HEK293 (cell line): ENCODE measurements around the gene CDCA3.

ENCODE experiments used
- CTCF ChIA-PET: fragments of 350-600 bp; formaldehyde crosslinking; extraction: SDS; loops from one replicate; lab custom pipeline; 2021; ENCODE audit warnings: antibody characterized with exemption; lab: Yijun Ruan, JAX
- POLR2A ChIA-PET: fragments of 300-600 bp; formaldehyde crosslinking; extraction: SDS; loops from one replicate; lab custom pipeline; 2020; ENCODE audit warnings: antibody characterized with exemption, inconsistent platforms; lab: Yijun Ruan, JAX
- H3K27ac ChIP-seq: fragments of 200-500 bp; sonication (Bioruptor generic); 2 replicates; pipeline ENCODE4 v1.5.1; 2014; ENCODE audit warnings: low read depth, low read length, control low read depth, inconsistent platforms; ENCODE audit errors: extremely low read depth
- H3K36me3 ChIP-seq, 2 experiments: fragments of 200-500 bp in 1 of 2; sonication (Bioruptor generic) in 1 of 2; 1 replicate in 1 of 2; 2 replicates in 1 of 2; pipeline ENCODE4 v1.5.1; 2014 to 2017; ENCODE audit warnings: inconsistent platforms in 2 of 2, low read length in 2 of 2; ENCODE audit not compliant: control insufficient read depth in 2 of 2, insufficient read depth in 1 of 2
- H3K4me1 ChIP-seq: fragments of 200-500 bp; sonication (Bioruptor generic); 2 replicates; pipeline ENCODE4 v1.5.1; 2014; ENCODE audit warnings: mild to moderate bottlenecking, low read length, inconsistent platforms; ENCODE audit not compliant: control insufficient read depth, insufficient read depth
- H3K4me3 ChIP-seq: 2 replicates; pipeline ENCODE4 v1.5.1; 2011; ENCODE audit warnings: low read depth, mild to moderate bottlenecking, control low read depth, low read length, moderate library complexity
- H3K9me3 ChIP-seq: fragments of 200-500 bp; sonication (Bioruptor generic); 2 replicates; pipeline ENCODE4 v1.5.1; 2014; ENCODE audit warnings: low read depth, low read length, inconsistent platforms; ENCODE audit not compliant: control insufficient read depth, insufficient read depth
- GLIS1 ChIP-seq: fragments of 450-650 bp; formaldehyde crosslinking; IDR thresholded peaks from 2 replicates; pipeline ENCODE4 v1.5.1; 2016; ENCODE audit warnings: missing biosample characterization, missing genetic modification characterization
- GLIS2 ChIP-seq: fragments of 450-650 bp; formaldehyde crosslinking; IDR thresholded peaks from 2 replicates; pipeline ENCODE4 v1.5.1; 2016; ENCODE audit warnings: missing biosample characterization, missing genetic modification characterization
- MZF1 ChIP-seq: fragments of 450-650 bp; formaldehyde crosslinking; IDR thresholded peaks from 2 replicates; pipeline ENCODE4 v1.5.1; 2017; ENCODE audit warnings: missing biosample characterization, missing genetic modification characterization, borderline replicate concordance
- OSR2 ChIP-seq: fragments of 450-650 bp; formaldehyde crosslinking; IDR thresholded peaks from 2 replicates; pipeline ENCODE4 v1.5.1; 2016; ENCODE audit warnings: missing biosample characterization, missing genetic modification characterization
- PRDM1 ChIP-seq: fragments of 450-650 bp; formaldehyde crosslinking; IDR thresholded peaks from 2 replicates; pipeline ENCODE4; 2016; ENCODE audit warnings: missing biosample characterization, missing genetic modification characterization
- RBAK ChIP-seq: fragments of 450-650 bp; formaldehyde crosslinking; IDR thresholded peaks from 2 replicates; pipeline ENCODE4 v1.5.1; 2016; ENCODE audit warnings: missing biosample characterization, missing genetic modification characterization
- ZBTB48 ChIP-seq: fragments of 450-650 bp; formaldehyde crosslinking; IDR thresholded peaks from 2 replicates; pipeline ENCODE4 v1.5.1; 2016; ENCODE audit warnings: missing biosample characterization, missing genetic modification characterization
- ZEB2 ChIP-seq: fragments of 450-650 bp; formaldehyde crosslinking; IDR thresholded peaks from 2 replicates; pipeline ENCODE4 v1.5.1; 2016; ENCODE audit warnings: missing biosample characterization, missing genetic modification characterization
- ZIC2 ChIP-seq: fragments of 450-650 bp; formaldehyde crosslinking; IDR thresholded peaks from 2 replicates; pipeline ENCODE4 v1.5.1; 2016; ENCODE audit warnings: missing biosample characterization, missing genetic modification characterization
- ZNF19 ChIP-seq: fragments of 450-650 bp; formaldehyde crosslinking; IDR thresholded peaks from 2 replicates; pipeline ENCODE4; 2016; ENCODE audit warnings: missing biosample characterization, missing genetic modification characterization, low read depth
- ZNF24 ChIP-seq: fragments of 450-650 bp; formaldehyde crosslinking; IDR thresholded peaks from 2 replicates; pipeline ENCODE4 v1.5.1; 2016; ENCODE audit warnings: missing biosample characterization, missing genetic modification characterization
- ZNF292 ChIP-seq: fragments of 450-650 bp; formaldehyde crosslinking; IDR thresholded peaks from 2 replicates; pipeline ENCODE4 v1.5.1; 2016; ENCODE audit warnings: low read depth, missing biosample characterization, missing genetic modification characterization, borderline replicate concordance
- ZNF510 ChIP-seq: fragments of 450-650 bp; formaldehyde crosslinking; IDR thresholded peaks from 2 replicates; pipeline ENCODE4 v1.5.1; 2018; ENCODE audit warnings: mild to moderate bottlenecking, missing genetic modification characterization, missing biosample characterization; ENCODE audit not compliant: insufficient replicate concordance
- ZNF548 ChIP-seq: fragments of 450-650 bp; formaldehyde crosslinking; IDR thresholded peaks from 2 replicates; pipeline ENCODE4 v1.5.1; 2016; ENCODE audit warnings: missing biosample characterization, missing genetic modification characterization
- ZNF585B ChIP-seq: fragments of 450-650 bp; formaldehyde crosslinking; IDR thresholded peaks from 2 replicates; pipeline ENCODE4 v1.5.1; 2016; ENCODE audit warnings: missing biosample characterization, missing genetic modification characterization
- ZNF670 ChIP-seq: fragments of 450-650 bp; formaldehyde crosslinking; IDR thresholded peaks from 2 replicates; pipeline ENCODE4 v1.5.1; 2016; ENCODE audit warnings: missing biosample characterization, missing genetic modification characterization, low read depth
- ZSCAN30 ChIP-seq: fragments of 450-650 bp; IDR thresholded peaks from 2 replicates; pipeline ENCODE4 v1.5.1; 2018; ENCODE audit warnings: missing biosample characterization, mild to moderate bottlenecking, missing genetic modification characterization, moderate library complexity
- TF ChIP-seq, protein P1 (sequence below): fragments of 450-650 bp; formaldehyde crosslinking; IDR thresholded peaks from 2 replicates; pipeline ENCODE4 v1.5.1; 2016; ENCODE audit warnings: missing biosample characterization, missing genetic modification characterization
- TF ChIP-seq, protein P2 (sequence below): fragments of 450-650 bp; formaldehyde crosslinking; IDR thresholded peaks from 2 replicates; pipeline ENCODE4 v1.5.1; 2016; ENCODE audit warnings: missing biosample characterization, missing genetic modification characterization
- TF ChIP-seq, protein P3 (sequence below): fragments of 450-650 bp; formaldehyde crosslinking; IDR thresholded peaks from 2 replicates; pipeline ENCODE4 v1.5.1; 2016; ENCODE audit warnings: missing biosample characterization, missing genetic modification characterization, low read depth

Gene CDCA3

DNA sequence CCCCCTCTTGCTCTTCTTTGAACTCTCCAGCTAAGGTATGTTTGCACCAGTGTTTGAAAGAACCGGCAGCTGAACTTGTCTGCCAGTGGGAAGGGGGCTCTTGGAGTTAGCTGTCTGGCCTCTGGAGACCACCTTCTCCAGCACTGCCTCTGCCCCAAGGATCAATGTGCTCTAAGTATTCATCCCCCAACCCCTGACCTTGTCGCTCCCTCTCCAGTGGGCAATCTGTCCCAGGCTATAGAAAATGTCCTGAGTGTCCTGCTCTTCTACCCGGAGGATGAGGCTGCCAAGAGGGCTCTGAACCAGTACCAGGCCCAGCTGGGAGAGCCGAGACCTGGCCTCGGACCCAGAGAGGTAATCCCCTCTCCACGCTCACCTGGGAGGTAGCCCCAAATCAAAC is 20.1 kb downstream of the CDCA3 start (continued):
- TF ChIP-seq, protein P1, sequence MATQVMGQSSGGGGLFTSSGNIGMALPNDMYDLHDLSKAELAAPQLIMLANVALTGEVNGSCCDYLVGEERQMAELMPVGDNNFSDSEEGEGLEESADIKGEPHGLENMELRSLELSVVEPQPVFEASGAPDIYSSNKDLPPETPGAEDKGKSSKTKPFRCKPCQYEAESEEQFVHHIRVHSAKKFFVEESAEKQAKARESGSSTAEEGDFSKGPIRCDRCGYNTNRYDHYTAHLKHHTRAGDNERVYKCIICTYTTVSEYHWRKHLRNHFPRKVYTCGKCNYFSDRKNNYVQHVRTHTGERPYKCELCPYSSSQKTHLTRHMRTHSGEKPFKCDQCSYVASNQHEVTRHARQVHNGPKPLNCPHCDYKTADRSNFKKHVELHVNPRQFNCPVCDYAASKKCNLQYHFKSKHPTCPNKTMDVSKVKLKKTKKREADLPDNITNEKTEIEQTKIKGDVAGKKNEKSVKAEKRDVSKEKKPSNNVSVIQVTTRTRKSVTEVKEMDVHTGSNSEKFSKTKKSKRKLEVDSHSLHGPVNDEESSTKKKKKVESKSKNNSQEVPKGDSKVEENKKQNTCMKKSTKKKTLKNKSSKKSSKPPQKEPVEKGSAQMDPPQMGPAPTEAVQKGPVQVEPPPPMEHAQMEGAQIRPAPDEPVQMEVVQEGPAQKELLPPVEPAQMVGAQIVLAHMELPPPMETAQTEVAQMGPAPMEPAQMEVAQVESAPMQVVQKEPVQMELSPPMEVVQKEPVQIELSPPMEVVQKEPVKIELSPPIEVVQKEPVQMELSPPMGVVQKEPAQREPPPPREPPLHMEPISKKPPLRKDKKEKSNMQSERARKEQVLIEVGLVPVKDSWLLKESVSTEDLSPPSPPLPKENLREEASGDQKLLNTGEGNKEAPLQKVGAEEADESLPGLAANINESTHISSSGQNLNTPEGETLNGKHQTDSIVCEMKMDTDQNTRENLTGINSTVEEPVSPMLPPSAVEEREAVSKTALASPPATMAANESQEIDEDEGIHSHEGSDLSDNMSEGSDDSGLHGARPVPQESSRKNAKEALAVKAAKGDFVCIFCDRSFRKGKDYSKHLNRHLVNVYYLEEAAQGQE (tag by site-specific recombination): no peak
- no peak for TF ChIP-seq OSR2
- TF ChIP-seq ZNF24 (tag by site-specific recombination): no peak
- no peak for TF ChIP-seq ZNF548 (tag by site-specific recombination)
- TF ChIP-seq ZNF670 (tag by site-specific recombination): no peak
- no peak for TF ChIP-seq ZNF510 (tag by site-specific recombination)
- TF ChIP-seq RBAK (tag by site-specific recombination): no peak

DNA sequence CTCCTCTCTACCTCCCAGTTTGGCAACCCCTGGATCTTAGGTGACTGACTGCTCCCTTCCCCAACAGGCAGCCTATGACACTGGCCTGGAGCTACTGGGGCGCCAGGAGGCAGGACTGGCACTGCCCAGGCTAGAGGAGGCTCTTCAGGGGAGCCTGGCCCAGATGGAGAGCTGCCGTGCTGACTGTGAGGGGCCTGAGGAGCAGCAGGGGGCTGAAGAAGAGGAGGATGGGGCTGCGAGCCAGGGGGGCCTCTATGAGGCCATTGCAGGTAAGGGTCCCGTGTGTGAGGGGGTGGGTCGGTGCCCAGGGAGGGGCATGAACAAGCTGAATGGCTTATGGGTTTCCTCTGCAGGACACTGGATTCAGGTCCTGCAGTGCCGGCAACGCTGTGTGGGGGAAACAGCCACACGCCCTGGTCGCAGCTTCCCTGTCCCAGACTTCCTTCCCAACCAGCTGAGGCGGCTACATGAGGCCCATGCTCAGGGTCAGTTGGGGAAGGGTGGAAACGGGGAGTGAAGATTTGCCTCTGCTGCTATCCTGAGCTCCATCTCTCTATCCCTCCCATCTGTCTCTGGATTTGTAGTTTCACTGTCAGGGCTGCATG is 20.7 kb downstream of the CDCA3 start:
- peaks cover 14 to 49% of the 10 kb centered on the region in 2 experiments for H3K36me3 ChIP-seq
- POLR2A ChIA-PET: interaction anchor here (0.9 to 6.0 kb wide), 6 partner anchors 9 to 37 kb away, joined by 3 to 55 read pairs (median 6); partner anchors contain the start of genes CDCA3, TPI1 and USP5
- H3K27ac ChIP-seq: no peak overlapping the region; the same call in 1 of the 2 replicates
- no peaks in the 10 kb centered on the region for H3K4me1 ChIP-seq
- TF ChIP-seq ZNF292 (no peak), ZIC2 (tag by site-specific recombination) (0 out of 2 replicates have a peak, but pooled peaks have one; percentile 10)
- CTCF ChIA-PET: interaction anchor here (0.6 to 7.4 kb wide), 5 partner anchors 16 to 115 kb away, joined by 3 to 75 read pairs (median 3); partner anchors contain the start of gene MLF2
- no peak overlapping the region for H3K4me3 ChIP-seq
- no peaks in the 10 kb centered on the region for H3K9me3 ChIP-seq

DNA sequence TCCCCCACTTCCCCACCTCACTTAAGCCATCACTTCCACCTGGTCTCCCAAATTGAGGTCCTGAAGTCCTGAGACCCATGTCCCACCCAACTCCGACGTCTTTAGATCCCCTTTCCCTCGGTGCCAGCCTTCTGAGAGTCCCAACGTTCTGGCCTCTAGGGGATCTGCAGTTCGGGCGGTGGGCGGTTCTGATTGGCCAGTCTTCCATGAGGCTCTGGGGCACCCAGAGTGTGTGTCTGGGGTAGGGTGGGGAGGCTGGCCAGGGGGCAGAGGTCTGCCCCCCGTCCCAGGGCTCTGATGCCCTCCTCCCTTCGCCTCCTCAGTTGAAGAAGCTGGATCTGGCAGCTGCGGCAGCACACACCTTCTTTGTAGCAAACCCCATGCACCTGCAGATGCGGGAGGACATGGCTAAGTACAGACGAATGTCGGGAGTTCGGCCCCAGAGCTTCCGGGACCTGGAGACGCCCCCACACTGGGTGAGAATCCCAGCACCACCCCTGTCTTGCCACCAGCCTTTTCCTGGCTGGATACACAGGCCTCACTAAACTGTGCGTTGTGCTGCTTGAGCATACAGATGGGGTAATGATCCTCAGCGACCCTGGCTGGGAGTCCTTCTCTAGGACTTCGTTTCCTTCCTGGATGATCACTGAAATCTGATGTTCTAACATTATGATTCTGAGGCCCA is 21.4 kb downstream of the CDCA3 start:
- H3K27ac ChIP-seq: peak overlapping the region; percentile 86; the same call in 1 of the 2 replicates
- POLR2A ChIA-PET: interaction anchor here (0.8 to 6.0 kb wide), 12 partner anchors 9 to 77 kb away, joined by 3 to 55 read pairs (median 4); partner anchors contain the start of genes CDCA3, MLF2, PTMS and SPSB2

More for the DNA sequence above, 21.4 kb downstream of the CDCA3 start:
- H3K9me3 ChIP-seq: no peaks in the 10 kb centered on the region
- H3K4me1 ChIP-seq: no peaks in the 10 kb centered on the region
- H3K4me3 ChIP-seq: peak overlapping the region; percentile 47
- peaks cover 7 to 44% of the 10 kb centered on the region in 2 experiments for H3K36me3 ChIP-seq
- CTCF ChIA-PET: interaction anchor here (0.6 to 3.0 kb wide), 5 partner anchors 42 to 116 kb away, joined by 3 to 10 read pairs (median 3); partner anchors contain the start of gene MLF2
- no peak for TF ChIP-seq ZNF19
- peak; percentile 43 for TF ChIP-seq GLIS2 (tag by site-specific recombination)
- TF ChIP-seq ZBTB48 (tag by site-specific recombination): 0 out of 2 replicates have a peak, but pooled peaks have one; percentile 41
- TF ChIP-seq ZEB2 (tag by site-specific recombination): 0 out of 2 replicates have a peak, but pooled peaks have one; percentile 44
- TF ChIP-seq PRDM1 (tag by site-specific recombination): no peak
- TF ChIP-seq ZSCAN30 (tag by site-specific recombination): peak; percentile 65; the same call in 1 of the 2 replicates
- TF ChIP-seq, protein P2, sequence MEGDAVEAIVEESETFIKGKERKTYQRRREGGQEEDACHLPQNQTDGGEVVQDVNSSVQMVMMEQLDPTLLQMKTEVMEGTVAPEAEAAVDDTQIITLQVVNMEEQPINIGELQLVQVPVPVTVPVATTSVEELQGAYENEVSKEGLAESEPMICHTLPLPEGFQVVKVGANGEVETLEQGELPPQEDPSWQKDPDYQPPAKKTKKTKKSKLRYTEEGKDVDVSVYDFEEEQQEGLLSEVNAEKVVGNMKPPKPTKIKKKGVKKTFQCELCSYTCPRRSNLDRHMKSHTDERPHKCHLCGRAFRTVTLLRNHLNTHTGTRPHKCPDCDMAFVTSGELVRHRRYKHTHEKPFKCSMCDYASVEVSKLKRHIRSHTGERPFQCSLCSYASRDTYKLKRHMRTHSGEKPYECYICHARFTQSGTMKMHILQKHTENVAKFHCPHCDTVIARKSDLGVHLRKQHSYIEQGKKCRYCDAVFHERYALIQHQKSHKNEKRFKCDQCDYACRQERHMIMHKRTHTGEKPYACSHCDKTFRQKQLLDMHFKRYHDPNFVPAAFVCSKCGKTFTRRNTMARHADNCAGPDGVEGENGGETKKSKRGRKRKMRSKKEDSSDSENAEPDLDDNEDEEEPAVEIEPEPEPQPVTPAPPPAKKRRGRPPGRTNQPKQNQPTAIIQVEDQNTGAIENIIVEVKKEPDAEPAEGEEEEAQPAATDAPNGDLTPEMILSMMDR (tag by site-specific recombination): peak; percentile 63; the same call in 1 of the 2 replicates
- TF ChIP-seq, protein P3, sequence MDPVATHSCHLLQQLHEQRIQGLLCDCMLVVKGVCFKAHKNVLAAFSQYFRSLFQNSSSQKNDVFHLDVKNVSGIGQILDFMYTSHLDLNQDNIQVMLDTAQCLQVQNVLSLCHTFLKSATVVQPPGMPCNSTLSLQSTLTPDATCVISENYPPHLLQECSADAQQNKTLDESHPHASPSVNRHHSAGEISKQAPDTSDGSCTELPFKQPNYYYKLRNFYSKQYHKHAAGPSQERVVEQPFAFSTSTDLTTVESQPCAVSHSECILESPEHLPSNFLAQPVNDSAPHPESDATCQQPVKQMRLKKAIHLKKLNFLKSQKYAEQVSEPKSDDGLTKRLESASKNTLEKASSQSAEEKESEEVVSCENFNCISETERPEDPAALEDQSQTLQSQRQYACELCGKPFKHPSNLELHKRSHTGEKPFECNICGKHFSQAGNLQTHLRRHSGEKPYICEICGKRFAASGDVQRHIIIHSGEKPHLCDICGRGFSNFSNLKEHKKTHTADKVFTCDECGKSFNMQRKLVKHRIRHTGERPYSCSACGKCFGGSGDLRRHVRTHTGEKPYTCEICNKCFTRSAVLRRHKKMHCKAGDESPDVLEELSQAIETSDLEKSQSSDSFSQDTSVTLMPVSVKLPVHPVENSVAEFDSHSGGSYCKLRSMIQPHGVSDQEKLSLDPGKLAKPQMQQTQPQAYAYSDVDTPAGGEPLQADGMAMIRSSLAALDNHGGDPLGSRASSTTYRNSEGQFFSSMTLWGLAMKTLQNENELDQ (tag by site-specific recombination): no peak
- peak; percentile 92 for TF ChIP-seq MZF1
- TF ChIP-seq GLIS1: peak; percentile 10
- TF ChIP-seq ZNF585B (tag by site-specific recombination): peak; percentile 76
